Measurements from ENCODE around the gene NMB.
"Not testable (repeated sequence)": the region's sequence is repeated elsewhere in the genome, so short reads cannot be mapped to it uniquely, and the experiment has no call there.

Gene NMB, protein sequence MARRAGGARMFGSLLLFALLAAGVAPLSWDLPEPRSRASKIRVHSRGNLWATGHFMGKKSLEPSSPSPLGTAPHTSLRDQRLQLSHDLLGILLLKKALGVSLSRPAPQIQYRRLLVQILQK

DNA sequence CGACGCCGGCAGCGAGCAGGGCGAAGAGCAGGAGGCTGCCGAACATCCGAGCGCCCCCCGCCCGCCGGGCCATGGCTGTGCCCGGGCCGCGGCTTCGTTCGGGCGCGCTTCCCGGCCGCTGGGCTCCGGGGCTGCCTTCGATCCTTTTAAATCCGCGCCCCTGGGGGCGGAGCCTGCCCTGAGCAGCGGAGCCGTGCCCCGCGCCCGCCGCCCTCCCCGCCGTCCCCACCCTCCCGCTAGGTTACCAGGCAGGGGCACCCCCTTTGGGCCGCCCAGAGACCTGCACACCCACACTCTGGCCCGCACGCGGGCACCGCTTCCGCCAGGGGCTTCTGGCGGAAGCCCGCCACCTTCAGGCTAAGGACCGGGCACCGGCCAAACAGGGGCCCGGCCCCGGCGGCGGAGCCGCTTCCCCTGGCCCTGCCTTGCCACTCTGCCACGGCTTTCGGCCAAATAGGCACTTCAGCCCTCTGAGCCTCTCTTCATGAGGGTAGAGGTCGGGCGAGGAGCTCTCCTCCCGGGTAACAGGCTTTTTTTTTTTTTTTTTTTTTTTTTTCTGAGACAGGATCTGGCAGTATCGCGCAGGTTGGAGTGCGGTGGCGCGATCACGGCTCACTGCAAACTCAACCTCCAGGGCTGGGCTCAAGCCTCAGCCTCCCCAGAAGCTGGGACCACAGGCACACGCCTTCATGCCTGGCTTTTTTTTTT is at the start of gene NMB:
Gene NMB (minus strand): TSS at position 120 of the 708 bp plus-strand sequence. CDS start 47 bp downstream, at position 73.
- DNase-seq = peak; percentile 85

DNA sequence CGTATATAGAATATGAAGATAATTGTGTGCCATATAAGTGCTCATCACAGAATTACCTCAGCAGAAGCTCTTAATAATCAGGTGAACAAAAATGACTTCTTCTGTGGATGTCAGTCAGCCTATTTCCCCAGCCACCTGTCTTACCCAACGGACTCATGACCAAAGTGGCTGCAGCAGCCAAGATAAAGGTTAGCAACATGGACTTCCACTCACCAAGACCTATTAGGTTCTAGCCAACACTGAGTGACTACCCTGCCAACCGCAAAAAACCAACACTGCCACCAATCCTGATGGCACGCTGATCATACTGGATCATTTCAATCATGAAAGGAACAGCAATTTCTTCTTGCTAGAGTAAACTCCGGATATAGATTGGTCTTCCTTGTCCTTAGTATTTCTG is 45.8 kb upstream of the NMB start:
- no peak for DNase-seq

DNA sequence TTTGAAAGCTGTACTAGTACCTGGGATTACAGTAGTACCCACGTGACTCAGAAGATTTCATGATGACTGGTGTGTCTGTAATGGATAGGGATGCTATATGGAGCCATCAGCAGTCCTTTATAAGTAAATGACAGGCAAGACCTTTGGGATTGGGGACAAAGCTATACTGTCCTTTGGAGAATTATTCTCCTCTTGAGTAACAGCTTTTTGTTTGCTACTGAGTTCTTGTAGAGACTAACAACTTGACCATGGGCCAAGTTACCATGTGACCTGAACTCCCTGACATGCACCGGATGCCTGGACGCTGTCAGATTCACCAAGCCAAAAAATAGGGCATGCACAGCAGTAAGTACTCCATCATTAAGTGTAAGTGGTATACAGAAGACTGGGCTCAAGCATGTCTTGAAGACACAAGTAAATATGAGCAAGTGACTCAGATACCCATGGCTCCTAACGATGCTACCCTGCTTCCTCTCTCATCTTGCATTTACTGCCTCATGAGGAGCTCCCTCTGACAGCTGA is 45.0 kb upstream of the NMB start:
- no peak for DNase-seq

DNA sequence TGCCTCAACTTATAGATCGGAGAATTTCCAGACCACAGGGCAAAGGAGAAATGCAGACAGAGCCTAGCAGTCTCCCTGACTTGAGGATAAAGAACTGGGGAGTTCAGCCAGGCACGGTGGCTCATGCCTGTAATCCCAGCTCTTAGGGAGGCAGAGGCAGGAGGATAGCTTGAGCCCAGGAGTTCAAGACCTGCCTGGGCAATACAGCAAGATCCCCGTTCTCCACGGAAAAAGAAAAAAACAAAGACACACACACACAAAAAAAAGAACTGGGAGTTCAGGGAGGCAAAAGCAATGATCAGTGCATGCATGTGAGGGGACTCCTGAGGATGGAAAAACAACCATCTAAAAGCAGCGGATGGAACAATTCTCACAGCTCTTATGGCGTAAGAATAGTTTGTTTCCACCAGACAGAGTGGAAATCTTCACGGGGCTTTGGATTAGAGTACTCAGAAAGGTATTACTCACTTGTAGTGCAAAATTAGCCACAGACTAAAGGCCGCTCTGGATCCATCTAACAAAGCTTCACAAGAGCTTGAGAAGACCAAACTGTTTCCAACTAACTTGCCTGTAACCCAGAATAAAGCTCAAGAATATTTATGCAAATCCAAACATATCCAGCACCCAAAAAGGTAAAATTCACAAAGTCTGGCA is 41.7 kb upstream of the NMB start:
- DNase-seq = no peak

DNA sequence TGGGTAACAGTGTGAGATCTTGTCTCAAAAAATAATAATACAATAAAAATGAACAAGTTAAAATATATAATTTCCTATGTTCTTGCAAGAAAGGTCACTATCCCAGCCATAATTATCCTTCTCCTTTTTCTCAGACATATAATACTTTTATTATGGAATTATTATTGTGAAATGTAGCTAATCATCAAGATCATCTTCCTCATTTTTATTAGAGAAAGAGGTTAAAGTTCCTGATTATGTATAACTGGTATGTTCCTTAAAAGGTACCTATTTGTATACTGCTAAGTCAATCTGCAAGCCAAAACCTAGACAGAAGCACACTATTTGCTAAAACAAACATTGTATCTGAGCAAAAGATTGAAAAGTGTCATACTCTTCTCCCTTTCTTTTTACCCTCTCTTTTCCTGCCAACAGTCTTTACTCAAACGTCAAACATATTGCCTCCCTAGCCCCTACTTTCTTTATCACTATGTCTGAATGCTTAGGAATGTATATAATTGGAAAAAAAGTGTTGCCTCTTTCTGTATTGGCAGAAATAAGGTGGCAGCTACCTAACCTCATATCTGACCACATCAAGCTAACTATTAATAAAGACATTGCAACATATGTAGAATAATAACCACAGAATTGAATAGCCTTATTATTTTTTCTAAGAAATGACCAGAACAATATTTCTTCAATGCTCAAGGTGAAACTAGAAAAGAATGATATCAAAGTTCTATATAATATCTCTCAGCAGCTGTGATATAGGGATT is 39.4 kb upstream of the NMB start:
- no peak for DNase-seq

DNA sequence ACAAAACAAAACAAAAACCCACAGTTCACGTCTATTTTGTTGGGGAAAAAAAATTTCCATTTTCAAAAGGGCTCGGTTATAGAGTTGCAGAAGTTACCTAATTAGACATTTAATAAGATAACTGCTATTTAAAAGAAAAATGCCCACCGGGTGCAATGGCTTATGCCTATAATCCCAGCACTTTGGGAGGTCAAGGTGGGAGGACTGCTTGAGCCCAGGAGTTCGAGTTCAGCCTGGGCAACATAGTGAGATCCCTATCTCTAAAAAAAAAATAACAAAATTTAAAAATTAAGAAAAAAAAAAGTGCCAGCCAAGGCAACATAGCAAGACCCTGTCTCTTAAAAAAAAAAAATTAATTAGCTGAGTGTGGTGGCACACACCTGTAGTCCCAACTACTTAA is 38.8 kb upstream of the NMB start:
- no peak for DNase-seq

DNA sequence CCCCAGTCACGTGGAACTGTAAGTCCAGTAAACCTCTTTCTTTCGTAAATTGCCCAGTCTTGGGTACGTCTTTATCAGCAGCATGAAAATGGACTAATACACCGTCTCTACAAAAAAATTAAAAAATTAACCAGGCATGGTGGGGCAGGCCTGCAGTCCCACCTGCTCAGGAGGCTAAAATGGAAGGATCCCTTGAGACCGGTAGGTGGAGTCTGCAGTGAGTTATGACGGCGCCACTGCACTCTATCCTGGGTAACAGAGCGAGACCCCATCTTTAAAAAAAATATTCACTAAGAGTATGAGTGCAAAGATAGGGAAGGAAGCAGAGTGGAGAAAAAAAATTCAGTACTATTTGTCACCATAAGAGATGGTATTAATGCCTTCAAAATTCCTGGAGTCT is 32.3 kb upstream of the NMB start:
- no peak for DNase-seq

DNA sequence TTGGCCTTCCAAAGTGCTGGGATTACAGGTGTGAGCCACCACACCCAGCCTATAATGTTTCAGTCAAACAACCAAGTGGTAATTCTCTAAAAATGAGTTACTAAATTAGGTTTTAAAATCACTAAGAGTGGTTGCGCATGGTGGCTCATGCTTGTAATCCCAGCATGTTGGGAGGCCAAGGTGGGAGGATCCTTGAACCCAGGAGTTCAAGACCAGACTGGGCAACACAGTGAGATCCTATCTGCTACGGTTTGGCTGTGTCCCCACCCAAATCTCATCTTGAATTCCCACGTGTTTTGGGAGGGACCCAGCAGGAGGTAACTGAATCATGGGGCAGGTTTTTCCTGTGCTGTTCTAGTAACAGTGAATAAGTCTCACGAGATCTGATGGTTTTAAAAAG is 31.9 kb upstream of the NMB start:
- no peak for DNase-seq

DNA sequence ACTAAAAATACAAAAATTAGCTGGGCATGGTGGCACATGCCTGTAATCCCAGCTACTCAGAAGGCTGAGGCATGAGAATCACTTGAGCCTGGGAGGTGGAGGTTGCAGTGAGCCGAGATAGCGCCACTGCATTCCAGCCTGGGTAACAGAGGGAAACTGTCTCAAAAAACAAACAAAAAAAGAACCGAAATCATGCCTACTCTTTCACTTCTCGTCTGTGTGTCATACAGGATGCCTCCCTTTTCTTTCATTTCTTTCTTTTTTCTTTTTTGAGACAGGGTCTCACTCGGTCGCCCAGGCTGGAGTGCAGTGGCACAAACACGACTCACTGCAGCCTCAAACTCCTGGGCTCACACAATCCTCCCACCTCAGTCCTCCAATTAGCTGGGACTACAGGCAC is 28.4 kb upstream of the NMB start:
- DNase-seq = not testable (repeated sequence)

DNA sequence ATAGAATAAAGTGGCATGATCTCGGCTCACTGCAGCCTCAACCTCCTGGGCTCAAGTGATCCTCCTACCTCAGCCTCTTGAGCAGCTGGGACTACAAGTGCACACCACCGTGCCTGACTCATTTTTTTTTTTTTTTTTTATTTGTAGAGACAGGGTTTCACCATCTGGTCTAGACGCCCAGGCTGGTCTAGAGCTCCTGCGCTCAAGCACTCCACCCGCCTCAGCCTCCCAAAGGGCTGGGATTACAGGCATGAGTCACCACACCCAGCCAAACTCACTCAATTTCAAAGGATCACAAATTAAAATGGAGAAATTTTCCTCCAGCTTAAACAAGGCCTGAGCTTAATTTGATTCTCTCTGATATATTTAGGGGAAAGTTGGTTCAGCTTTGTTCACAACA is 27.3 kb upstream of the NMB start:
- no peak for DNase-seq

DNA sequence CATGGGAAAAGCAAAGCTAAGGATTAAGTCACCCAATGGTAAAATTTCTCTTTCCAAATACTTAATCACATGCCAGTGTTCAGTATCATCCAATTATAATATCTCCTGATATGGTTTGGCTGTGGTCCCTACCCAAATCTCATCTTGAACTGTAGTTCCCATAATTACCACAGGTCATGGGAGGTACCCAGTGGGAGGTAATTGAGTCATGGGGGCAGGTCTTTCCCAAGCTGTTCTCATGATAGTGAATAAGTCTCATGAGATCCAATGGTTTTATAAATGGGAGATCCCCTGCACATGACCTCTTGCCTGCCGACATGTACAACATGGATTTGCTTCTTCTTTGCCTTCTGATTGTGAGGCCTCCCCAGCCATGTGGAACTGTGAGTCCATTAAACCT is 26.1 kb upstream of the NMB start:
- no peak for DNase-seq

DNA sequence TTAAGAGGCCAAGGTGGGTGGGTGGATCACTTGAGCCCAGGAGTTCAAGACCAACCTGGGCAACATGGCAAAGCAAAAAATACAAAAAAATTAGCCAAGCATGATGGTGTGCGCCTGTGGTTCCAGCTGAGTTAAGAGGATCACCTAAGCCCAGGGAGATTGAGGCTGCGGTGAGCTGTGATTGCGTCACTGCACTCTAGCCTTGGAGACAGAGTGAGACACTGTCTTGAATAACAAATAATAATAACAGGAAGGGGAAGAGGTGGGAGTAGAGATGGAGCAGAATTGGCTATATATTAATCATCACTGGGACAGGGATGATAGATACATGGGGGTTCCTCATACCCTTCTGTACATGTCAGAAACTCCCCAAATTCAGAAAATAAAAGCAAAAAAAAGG is 23.8 kb upstream of the NMB start:
- no peak for DNase-seq

DNA sequence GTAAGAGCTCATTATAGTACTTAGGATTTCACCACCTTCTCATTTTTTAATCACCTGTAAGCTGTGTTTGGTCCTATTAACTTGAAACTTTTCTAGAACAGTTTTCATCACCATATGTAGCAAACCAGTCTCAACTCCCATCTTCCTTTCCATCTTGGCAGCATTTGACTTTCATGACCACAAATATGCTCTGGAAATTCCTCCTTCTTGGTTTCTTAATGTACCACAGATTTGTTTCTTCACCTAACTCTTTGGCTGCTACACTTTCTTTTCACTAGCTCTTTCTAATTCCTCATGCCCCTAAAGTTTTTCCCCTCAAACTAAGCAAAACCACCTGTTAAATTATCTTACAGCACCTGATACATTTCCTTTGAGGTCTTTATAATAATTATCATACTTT is 13.2 kb upstream of the NMB start:
- DNase-seq = no peak

DNA sequence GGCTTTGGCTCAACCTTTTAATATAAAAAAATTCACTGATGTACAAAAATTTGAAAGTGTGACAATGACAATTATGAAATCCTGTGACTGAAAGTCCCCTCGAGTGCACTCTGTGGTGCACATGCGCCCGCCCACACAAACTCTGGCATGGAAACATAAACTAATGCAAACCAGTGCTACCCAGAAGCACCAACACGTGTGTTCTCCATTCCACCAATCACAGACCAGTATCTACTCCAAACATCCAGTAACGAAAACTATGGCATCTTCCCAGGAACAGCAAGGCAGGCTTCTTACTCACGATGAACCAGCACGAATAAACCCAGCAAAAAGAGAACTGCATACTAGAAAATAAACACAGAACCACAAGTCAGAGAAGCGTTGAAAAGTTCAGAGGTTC is 11.7 kb upstream of the NMB start:
- no peak for DNase-seq

DNA sequence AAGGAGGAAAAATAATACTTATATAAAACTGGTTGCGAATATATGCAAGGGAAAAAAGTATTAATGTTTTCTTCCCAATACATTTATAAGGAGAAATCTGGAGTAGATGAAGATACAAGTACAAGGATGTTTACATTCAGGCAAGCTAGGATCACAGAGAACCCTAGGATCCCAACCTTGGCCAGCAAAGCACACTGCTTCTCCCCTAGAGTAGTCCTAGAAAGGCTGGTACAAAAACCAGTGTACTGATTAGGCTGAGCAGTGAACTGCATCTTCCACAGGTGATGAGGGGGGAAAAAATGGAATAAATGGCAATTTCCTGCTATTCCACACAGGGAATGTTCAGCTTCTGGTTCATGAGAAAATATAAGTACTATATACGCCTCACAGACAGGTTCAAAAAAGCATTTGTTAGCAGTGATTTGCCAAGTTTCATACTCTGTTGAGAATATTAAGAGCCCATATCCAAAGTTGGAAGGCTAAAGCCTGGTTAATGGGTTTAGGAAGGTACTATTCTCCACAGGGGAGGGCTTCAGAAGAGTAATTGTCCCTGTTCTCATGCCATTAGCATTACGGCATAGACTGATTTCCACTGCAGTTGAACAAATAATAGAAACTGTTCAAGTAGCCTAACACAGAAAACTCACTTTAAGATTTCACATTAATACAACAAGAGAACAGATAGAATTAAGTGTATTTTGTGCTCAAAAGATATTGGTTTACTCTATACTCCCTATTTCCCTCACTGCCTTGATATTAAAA is 10.4 kb upstream of the NMB start:
- DNase-seq = no peak

DNA sequence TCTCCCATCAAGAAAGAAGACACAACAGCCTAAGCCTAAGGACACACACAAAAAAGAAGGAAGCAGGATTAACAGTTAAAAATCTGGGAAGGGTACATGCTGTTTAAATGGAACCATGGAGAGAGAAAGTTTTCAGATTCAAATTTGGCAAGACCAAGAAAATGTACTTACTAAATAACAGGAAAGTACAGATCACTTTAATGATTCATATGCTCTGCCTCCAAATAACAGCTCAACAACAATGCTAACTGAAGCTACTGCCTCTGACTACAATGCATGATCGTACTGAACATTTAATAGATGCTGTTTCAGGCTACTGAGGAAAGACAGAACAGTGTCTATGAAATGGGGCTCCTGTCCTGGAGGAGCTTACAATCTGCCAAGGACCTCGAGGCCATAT is 8.4 kb upstream of the NMB start:
- no peak for DNase-seq

DNA sequence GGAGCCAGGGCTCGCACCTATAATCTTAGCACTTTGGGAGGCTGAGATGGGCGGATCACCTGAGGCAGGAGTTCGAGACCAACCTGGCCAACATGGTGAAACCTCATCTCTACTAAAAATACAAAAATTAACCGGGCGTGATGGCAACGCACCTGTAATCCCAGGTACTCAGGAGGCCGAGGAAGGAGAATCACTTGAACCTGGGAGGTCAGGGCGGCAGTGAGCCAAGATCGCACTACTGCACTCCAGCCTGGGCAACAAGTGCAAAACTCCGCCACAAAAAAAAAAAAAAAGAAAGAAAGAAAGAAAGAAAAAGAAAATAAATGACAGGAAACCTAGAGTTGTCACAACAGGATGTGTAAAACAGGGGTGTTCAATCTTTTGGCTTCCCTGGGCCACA is 3.0 kb upstream of the NMB start:
- DNase-seq = no peak

DNA sequence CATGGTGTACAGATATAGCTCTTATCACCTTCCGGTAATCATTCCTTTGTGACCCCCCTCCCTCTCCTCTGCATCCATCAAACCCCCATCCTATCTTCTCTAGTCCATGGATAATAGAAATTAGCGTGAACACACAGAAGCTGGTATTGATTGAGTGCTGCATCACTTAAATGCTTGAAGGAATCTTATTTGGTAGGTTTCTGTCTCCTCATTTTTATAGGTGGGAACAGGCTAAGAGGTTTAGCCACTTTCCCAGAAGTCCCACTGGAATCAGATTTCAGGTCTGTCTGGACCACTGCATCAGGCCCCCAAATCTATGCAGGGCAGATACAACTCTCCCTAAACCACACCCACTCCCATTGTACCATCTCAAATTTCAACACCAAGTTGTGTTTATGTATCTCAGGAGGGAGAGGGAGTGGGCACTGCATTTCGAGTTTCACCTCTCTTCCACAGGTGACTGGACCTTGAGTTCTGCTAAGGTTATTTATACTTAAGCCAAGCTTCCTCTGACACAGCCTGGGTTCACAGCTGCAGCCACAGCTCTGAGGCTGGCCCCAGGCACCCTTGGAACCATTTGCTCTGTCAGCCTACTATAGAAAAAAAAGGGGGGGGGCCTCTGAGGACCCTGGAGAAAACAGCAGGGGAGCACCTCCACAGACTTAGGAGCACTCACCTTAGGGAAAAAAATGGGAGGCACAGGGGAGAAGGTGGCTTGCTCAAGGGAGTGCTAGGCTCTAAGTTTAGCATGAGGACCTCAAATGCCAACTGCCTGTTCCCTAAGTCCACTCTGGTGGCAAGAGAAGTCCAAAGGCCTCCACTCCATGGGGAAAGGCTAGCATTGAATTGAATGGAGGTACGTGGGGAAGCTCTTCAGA is 2.1 kb upstream of the NMB start:
- DNase-seq = no peak

DNA sequence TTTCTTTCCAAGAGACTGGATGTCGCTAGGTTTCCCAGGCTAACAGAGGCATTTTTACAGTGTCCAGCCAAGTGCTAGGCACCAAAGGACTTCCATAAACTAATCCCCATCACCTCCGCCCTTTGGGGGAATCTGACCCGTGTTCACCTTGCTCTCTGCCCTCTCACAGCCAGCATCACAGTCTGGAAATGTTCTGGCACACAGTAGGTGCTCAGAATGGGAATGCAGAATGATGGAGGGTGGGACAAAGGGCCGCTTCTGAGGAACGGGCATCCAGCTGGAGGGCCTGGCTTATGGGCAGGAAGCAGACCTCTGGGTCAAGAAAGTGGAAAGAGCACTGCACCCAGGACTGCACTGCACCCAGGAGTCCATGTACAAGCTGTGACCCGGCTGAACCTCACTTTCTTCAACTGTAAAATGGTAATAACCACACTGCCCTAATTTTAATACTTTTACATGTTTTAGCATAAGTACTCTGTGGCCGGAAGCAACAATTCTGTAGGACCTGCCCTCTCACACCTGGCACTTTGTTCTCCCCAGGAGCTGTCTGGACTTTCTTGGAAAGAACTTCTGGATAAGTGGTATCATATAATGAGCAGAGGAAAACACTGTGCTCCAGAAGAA is 901 bp upstream of the NMB start:
- DNase-seq = no peak

DNA sequence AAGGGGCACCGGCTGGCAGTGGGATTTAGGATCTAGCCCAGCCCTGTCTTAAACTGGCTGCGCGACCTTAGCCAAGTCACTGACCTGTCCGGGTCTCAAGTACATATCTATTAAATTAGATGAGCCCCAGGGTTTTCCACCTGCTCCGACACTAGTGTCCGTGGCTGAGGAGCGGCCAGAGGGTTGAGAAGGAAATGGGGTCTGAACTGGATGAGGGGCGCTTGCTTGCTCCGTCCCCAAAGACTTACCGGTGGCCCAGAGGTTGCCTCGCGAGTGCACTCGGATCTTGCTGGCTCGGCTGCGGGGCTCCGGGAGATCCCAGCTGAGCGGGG is 285 bp downstream of the NMB start:
- no peak for DNase-seq

DNA sequence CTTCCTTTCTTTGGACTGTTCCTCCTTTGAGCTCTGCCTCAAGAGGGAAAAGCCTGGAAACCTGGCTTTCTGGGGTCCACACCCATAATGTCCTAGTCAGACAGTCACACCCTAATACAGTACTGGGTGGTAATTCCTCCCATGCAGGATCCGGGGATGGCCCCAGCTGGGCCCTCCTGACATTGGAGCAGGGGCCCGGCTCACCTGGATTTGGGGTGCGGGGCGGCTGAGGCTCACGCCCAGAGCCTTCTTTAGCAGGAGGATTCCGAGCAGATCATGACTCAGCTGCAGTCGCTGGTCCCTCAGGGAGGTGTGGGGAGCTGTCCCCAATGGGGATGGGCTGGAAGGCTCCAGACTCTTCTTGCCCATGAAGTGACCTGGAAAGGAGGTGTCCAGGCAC is 1.0 kb downstream of the NMB start:
- DNase-seq = no peak
